Measurements from ENCODE around the gene ARHGAP10.

The ARHGAP10 gene

GRCh38 chr4:147731580-147732517, at the start of gene ARHGAP10:
ARHGAP10 (plus strand) TSS chr4:147732088; CDS start chr4:147732302, 214 bp downstream.
- peak; percentile 72 for DNase-seq (ENCODE audit: low spot score)

- no peak for DNase-seq (ENCODE audit: low spot score)
Observed at GRCh38 chr4:147682755-147683154, 49.1 kb upstream of the ARHGAP10 start.

- DNase-seq (ENCODE audit: low spot score), result peak; percentile 60
Observed at GRCh38 chr4:147683188-147683591, 48.7 kb upstream of the ARHGAP10 start.

GRCh38 chr4:147683717-147684700, 47.9 kb upstream of the ARHGAP10 start, which contains the start of gene PRMT9:
PRMT9 (minus strand) TSS chr4:147684163; CDS start chr4:147683987, 176 bp downstream.
- DNase-seq (ENCODE audit: low spot score), result peak; percentile 93

- DNase-seq (ENCODE audit: low spot score), result no peak
Observed at GRCh38 chr4:147689067-147689466, 42.8 kb upstream of the ARHGAP10 start.

GRCh38 chr4:147691820-147692219, 40.1 kb upstream of the ARHGAP10 start:
- DNase-seq (ENCODE audit: low spot score), result no peak

GRCh38 chr4:147693218-147693617, 38.7 kb upstream of the ARHGAP10 start:
- DNase-seq (ENCODE audit: low spot score), result no peak

- DNase-seq (ENCODE audit: low spot score), result no peak
Observed at GRCh38 chr4:147696866-147697265, 35.0 kb upstream of the ARHGAP10 start.

GRCh38 chr4:147704846-147705245, 27.0 kb upstream of the ARHGAP10 start:
- DNase-seq (ENCODE audit: low spot score), result no peak

- DNase-seq (ENCODE audit: low spot score), result no peak
Observed at GRCh38 chr4:147707892-147708672, 23.8 kb upstream of the ARHGAP10 start.

GRCh38 chr4:147709999-147710398, 21.9 kb upstream of the ARHGAP10 start:
- DNase-seq (ENCODE audit: low spot score), result no peak

- peak; percentile 54 for DNase-seq (ENCODE audit: low spot score)
Observed at GRCh38 chr4:147714575-147715401, 17.1 kb upstream of the ARHGAP10 start.

GRCh38 chr4:147717878-147718277, 14.0 kb upstream of the ARHGAP10 start:
- no peak for DNase-seq (ENCODE audit: low spot score)

GRCh38 chr4:147723326-147723725, 8.6 kb upstream of the ARHGAP10 start:
- DNase-seq (ENCODE audit: low spot score), result peak; percentile 65

GRCh38 chr4:147724468-147725201, 7.3 kb upstream of the ARHGAP10 start:
- DNase-seq (ENCODE audit: low spot score), result no peak

- DNase-seq (ENCODE audit: low spot score), result no peak
Observed at GRCh38 chr4:147725673-147726072, 6.2 kb upstream of the ARHGAP10 start.

- no peak for DNase-seq (ENCODE audit: low spot score)
Observed at GRCh38 chr4:147727476-147728028, 4.3 kb upstream of the ARHGAP10 start.

GRCh38 chr4:147730333-147730732, 1.6 kb upstream of the ARHGAP10 start:
- no peak for DNase-seq (ENCODE audit: low spot score)

- DNase-seq (ENCODE audit: low spot score), result peak; percentile 37
Observed at GRCh38 chr4:147732518-147733235, 789 bp downstream of the ARHGAP10 start.
